ENCODE data around the gene THRAP3.

DNA sequence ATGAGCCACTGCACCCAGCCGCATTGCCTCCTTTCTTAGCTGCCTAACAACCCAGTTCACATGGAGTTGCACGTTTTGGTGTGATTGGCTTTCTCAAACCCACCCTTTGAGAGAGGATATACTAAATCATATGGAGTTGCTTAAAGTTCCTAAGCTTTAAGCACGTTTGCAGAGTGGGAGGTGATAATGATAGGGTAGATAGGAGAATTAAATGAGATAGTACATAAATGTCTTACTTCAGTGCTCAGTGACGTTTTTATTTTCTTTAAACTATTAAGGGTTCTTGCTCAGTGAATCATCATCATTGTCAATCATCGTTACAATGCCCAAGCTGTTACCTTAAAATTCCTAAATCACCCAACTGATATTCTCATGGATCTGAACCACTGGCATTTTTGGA, 79.0 kb downstream of the THRAP3 start:
- TF ChIP-seq POLR2A (IDR thresholded peaks at IDR 0.05; ENCODE audit: low read depth, low read length): no peak
- no peak for TF ChIP-seq POLR2AphosphoS5 (IDR thresholded peaks at IDR 0.05; ENCODE audit: low read depth, low read length)
- no peak for TF ChIP-seq PAX5 (IDR thresholded peaks at IDR 0.05; ENCODE audit: insufficient read depth, low read length, severe bottlenecking)

Measured in GM12891 (cell line).